HS-5 (cell line): ENCODE data around the gene SNX9.
"Not testable (repeated sequence)": the region's sequence is repeated elsewhere in the genome, so short reads cannot be mapped to it uniquely, and the experiment has no call there.

Source experiments
- DNase-seq: peaks from one replicate; pipeline ENCODE4 v3.0.0-alpha.2; 2012; ENCODE audit warnings: low read depth

The SNX9 gene

GRCh38 chr6:157928428-157928827 is 105.4 kb downstream of the SNX9 start:
- DNase-seq, result no peak

GRCh38 chr6:157929076-157929475 is 106.0 kb downstream of the SNX9 start:
- no peak for DNase-seq

GRCh38 chr6:157929765-157930319 is 106.8 kb downstream of the SNX9 start:
- DNase-seq, result no peak

DNA sequence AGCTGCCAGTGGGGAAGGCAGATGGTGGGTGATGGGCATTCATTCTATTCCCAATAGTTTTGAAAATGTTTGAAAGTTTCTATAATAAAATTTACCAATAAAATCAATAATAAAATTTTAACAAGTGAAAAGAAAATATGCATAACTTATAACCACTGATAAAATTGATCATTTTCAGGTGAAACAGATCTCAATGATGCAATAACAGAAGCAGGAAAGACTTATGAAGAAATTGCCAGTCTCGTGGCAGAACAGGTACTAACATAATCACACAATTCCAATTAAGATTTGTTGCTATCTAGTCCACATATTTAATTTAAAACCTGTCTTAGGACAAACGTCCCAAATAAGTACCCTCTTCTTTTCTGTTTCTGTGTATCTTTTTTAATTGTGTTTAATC is 112.7 kb downstream of the SNX9 start:
- no peak for DNase-seq

- no peak for DNase-seq
Measured at GRCh38 chr6:157937318-157937717, 114.3 kb downstream of the SNX9 start.

DNA sequence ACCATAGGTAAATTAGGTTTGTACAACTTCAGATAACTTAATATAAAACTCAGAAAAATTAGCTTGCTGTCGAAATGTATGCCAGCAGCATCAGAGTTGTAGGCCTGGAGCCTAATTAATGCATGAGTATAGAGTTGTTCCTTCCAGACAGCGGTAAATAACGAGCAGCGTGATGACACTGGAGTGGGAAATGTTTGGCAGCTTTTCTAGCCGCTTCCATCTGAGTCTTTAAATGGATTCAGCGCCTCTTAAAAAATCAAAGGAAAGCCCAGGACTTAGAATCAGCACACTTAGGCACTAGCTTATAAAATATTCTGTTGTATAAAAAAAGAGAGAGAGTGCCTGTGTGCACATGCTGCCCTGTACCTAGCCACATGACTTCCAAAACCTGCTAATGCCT is 114.9 kb downstream of the SNX9 start:
- DNase-seq, result no peak

GRCh38 chr6:157940375-157941036 is 117.5 kb downstream of the SNX9 start:
- DNase-seq, result not testable (repeated sequence)

DNA sequence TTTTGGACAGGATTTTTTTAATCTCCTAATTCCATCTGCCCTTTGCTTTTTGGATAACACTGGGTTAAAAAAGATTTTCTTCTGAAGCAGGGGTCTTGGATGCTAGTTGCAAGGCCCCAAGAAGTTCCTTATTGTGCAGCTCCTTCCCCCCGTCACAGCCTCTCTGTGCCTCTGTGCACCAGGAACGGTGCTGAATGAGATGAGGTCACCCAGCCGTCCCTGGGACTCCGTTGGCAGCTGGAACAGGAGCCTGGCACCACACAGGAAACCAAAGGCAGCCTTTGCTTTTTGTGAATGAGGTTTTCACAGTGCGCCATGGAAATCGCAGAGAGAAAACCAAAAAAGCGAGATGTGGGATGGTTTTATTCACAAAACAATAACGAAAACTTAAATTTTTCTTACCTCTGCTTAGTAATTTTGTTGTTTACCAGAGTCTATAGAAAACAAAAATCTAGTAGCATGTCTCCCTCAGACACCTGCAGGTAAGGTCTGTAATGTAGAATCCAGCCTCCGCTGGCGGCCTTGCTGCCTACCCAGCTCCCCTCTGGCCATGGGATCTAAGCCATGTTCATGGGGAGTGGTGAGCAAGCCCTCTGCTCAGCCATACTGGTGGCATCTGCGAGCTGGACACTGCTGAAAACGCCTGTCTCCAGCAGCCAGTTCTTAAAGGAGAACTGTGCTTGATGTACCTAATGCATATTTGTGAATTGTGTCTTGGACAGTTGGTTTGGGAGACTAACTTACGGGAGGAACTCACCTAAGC is 118.2 kb downstream of the SNX9 start:
- DNase-seq, result no peak

DNA sequence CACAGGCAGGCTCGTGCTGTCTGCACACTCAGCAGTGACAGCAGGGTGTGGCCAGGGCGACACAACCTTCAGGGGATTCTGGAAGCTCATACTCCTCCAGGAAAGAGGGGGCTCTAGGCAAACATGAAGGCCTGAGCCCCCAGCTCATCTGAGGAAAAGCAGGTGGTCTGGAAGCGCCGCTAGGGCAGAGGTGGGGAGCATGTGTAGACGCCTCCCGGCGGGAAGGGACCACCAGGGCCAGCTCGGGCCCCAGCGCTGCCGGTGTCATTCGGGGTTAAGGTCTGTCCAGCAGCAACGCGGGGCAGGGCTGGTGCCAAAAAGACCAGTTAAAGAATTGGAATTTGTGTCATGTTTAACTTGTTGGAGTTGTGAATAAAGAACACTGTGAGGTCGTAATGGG is 119.3 kb downstream of the SNX9 start:
- no peak for DNase-seq

DNA sequence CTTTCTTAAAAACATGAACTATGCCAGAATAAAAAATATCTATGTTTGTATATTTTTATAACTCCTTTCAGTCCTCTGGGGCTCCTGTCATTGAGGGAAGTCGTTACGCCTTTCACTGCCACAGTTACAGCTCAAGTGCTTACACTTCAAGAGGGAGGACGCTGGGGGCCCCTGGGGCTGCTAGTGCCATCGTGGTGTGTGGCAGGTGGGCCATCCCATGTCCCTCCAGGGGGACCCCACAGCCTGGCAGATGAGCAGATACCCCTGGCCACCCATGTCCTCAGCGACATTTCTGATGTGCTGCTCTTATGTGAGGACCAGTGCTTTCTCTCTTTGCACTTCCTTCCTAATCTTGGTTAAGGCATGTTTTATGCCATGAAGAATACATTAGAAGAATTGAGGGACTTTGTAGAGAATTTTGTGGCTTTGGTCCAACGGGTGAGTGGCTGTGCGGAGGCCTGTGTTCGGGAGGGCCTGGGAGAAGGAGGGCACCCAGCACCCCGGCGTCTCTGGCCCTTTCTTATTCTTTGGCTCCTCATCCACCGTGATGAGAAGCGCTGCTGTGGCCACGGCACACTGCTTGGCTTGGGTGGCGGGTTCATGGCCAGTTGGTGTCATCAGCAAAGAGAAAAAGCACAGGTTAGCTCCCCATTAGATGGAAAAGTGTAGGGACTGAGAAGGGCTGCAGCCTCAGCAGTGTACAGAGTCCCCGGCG is 120.4 kb downstream of the SNX9 start:
- no peak for DNase-seq

DNA sequence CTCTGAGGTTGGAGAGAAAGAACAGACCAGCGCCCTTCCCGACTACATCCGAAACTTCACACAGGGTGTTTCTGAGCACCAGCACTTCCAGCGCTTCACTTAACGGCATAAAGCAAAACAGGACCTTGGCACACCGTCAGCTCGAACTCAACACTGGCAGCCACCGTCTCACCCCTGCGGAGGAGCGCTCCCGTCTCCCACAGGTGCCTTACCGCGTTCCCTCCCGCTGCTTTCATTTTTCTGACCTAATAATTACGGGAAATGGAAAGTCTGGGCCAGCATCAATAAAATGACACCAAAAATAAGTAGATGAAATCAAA is 120.9 kb downstream of the SNX9 start:
- DNase-seq, result no peak

GRCh38 chr6:157944983-157945931 is 122.2 kb downstream of the SNX9 start:
- DNase-seq, result no peak

GRCh38 chr6:157946053-157946617 is 123.1 kb downstream of the SNX9 start:
- DNase-seq, result no peak

DNA sequence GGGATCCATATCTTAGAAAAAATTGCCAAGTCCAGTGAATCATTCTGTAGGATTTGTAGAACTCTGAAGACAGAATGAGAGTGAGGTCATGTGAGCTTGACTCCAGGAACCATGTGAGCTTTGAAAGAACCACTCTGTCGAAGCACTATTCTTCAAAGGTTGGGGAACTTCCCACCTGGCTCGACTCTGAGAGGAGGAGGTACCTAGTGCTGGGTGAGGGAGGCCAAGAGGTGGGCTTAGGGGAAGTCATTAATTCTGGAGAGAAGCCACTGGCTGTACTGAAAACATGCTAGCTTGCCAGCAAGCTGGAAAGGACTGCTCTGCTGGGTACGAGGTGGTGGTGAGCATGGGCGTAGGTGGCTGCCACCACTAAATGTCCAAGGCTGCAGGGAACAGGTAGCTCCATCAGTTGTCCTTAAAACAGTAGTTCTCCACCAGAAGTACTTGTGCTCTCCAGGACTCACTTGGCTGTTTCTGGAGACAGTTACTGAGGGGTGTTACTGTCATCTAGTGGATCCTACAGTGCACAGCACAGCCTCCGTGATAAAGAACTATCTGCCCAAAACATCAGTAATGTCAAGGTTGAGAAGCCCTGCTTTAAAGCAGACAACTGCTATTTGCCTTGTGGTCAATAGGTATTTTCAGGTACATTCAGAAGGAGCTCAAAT is 124.0 kb downstream of the SNX9 start:
- no peak for DNase-seq

DNA sequence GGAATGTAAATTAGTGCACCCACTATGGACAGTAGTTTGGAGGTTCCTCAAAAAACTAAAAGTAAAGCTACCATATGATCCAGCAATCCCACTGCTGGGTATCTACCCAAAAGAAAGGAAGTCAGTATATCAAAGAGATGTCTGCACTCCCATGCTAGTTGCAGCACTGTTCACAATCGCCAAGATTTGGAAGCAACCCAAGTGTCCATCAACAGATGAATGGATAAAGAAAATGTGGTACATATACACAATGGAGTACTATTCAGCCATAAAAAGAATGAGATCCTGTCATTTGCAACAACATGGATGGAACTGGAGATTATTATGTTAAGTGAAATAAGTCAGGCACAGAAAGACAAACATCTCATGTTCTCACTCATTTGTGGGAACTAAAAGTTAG is 127.9 kb downstream of the SNX9 start:
- not testable (repeated sequence) for DNase-seq

GRCh38 chr6:157951828-157952227 is 128.8 kb downstream of the SNX9 start:
- DNase-seq, result no peak

DNA sequence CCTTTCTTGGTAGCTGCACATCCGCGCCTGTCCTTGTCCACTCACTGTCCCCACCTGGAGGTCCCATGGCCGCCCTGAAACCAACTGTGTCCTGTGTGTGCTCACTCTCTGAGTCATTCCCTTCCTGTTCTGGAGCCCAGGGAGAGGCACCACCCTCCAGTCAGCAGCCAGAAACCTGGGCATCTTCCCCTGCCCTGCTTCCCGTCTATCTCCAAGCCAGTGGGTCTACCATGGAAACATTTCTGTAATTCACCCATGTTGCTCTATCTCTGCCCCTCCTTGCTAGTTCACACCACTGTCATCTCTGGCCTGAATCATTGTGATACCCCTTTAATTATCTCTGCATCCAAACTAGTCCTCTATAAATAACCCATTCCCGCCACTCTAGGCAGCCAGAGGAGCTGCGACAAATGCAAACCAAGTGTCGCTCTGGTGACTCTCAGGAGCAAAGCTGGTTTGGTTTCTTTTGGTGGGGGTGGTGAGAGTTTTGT is 129.9 kb downstream of the SNX9 start:
- no peak for DNase-seq

- no peak for DNase-seq
Measured at GRCh38 chr6:157953580-157954091, 130.6 kb downstream of the SNX9 start.

DNA sequence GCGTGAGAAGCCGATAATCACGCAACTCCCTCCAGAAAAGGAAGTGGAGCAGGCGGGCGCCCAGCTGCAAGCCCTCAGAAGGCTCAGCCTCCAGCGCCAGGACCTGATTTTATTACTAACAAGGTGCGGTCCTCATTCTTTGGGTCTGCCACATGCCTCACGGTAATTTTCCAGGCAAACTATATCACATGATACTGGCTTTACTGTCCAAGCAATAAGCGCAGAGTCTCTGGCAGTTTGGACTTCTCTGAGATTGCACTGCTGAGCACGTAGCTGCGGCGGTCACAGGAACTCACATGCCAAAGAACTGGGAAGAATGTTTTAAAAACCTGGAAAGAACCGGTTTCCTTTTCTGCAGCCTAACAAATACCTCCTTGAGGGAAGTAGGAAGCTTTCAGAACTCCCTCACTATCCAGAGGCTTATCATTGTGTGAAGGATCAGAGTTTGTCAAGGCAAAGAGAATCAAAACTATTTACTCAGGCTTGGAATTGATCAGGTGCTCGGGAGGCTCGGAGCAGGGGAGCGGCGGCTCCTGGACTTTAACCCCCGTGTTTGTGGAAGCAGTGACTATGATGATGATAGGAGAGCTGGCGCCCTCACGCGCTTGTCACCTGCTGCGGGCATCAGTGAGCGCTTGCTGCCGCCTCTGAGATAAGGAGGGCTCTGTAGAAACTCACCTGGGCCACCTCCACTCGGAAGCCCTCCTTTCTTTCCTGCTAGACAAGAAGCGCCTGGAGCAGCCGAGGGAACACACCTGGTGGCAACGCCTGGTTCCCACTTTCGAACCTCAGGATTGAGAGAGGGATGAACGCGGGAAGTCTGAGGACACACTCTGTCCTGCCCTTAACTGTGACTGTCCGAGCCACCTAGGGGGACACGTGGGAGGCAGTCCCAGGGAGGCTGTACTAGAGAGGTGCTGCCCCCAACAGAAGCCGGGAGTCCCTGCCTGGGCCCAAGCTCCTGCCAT is 131.4 kb downstream of the SNX9 start:
- no peak for DNase-seq
